SK-N-SH treated with all-trans-retinoic acid at 6 μM for 48 hours (cell line): ENCODE results near the gene DYRK3.

Experiments
- CREB5 ChIP-seq: fragments of 250-450 bp; sonication (Bioruptor Pico); IDR thresholded peaks from 2 replicates; pipeline ENCODE4 v1.5.1; 2020; ENCODE audit warnings: low read depth, mild to moderate bottlenecking, moderate library complexity
- ESRRG ChIP-seq: fragments of 250-450 bp; sonication (Bioruptor Pico); IDR thresholded peaks from 2 replicates; pipeline ENCODE4 v1.6.1; 2021; ENCODE audit warnings: mild to moderate bottlenecking
- ZFP30 ChIP-seq: fragments of 450-650 bp; formaldehyde crosslinking; IDR thresholded peaks from 2 replicates; pipeline ENCODE4 v1.5.0; 2022; ENCODE audit warnings: mild to moderate bottlenecking, moderate library complexity

DNA sequence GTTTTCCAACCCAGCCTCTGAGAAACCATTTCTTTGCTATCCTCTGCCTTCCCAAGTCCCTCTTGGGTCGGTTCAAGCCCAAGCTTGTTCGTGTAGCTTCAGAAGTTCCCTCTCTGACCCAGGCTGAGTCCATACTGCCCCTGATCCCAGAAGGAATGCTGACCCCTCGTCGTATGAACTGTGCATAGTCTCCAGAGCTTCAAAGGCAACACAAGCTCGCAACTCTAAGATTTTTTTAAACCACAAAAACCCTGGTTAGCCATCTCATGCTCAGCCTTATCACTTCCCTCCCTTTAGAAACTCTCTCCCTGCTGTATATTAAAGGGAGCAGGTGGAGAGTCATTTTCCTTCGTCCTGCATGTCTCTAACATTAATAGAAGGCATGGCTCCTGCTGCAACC is 46.8 kb upstream of the DYRK3 start:
- TF ChIP-seq ZFP30 (CRISPR knock-in tag) (no peak), ESRRG (CRISPR knock-in tag) (no peak), CREB5 (CRISPR knock-in tag) (no peak)
